ENCODE data around the gene C6orf132.

DNA sequence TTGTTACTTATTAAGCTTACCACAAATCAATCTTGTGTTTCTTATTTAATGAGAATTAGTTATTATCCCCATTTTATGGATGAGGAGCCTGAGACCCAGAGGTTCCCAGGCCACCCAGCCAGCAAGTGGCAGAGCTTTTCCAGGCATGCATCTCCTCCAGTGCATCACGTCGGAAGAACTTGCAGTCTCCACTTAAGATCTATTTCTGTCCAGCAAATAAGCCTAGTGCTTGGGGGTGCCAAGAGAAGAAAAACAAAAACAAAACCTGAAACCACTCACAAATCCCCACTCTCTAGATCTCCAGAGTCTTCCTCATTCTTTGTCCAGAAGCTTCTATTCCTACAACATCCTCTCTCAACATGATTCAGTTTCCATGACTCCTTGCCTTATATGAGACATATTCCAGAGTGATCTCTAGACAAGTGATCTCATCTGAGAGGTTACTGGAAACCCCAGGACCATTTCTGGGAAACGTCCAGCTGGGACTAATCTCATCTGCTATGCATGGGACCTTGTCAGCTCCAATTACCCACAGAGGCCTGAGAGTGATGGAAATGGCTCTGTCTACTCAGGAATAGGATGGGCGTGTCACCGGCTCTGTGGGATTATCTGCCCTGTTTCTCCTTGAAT lies 48.2 kb upstream of the C6orf132 start:
- no peak for TF ChIP-seq CTCF (IDR thresholded peaks at IDR 0.05)
- no peak for TF ChIP-seq POLR2A (IDR thresholded peaks at IDR 0.05)

Measured in adrenal gland (tissue), 5 donors.